ENCODE measurements around the gene DGKB. TPM values are rescaled to one million over a fixed set of nuclear protein-coding genes. Genes with fewer than 3 reads are reported as not detected.

The DGKB gene
- total RNA-seq, 4 donors from 2014 or later: 17.3 to 54.9 (median 26.1) TPM

DNA sequence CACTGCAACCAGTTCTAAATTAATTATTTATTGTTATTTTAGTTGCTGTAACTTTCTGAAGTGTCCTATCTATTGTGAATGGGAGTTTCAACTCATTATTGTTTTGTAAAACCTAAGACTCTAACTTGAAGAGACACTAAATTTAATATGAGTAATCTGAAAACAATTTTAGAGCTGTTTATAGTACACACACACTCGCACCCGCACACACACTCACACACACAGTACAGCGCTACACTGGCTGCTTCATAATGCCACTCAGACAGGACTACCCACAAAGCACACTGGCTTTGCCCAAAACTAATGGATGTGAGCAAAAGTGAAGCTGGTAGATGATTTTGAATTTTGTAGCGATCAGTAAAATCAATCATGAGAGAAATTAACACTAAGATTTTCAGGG lies 674.2 kb downstream of the DGKB start:
- 58 to 84% methylated on average over 2 to 4 of the region's 4 CpGs for whole genome bisulfite sequencing, 2 donors (ENCODE audit: low coverage in 1 of 2)
- H3K36me3 ChIP-seq: no peaks in the 10 kb centered on the region
- no peaks in the 10 kb centered on the region for H3K4me1 ChIP-seq
- TF ChIP-seq POLR2AphosphoS5 (IDR thresholded peaks at IDR 0.05): no peak
- no peak for TF ChIP-seq EP300 (IDR thresholded peaks at IDR 0.05)
- no peak for TF ChIP-seq POLR2A (IDR thresholded peaks at IDR 0.05)
- TF ChIP-seq, protein P1, sequence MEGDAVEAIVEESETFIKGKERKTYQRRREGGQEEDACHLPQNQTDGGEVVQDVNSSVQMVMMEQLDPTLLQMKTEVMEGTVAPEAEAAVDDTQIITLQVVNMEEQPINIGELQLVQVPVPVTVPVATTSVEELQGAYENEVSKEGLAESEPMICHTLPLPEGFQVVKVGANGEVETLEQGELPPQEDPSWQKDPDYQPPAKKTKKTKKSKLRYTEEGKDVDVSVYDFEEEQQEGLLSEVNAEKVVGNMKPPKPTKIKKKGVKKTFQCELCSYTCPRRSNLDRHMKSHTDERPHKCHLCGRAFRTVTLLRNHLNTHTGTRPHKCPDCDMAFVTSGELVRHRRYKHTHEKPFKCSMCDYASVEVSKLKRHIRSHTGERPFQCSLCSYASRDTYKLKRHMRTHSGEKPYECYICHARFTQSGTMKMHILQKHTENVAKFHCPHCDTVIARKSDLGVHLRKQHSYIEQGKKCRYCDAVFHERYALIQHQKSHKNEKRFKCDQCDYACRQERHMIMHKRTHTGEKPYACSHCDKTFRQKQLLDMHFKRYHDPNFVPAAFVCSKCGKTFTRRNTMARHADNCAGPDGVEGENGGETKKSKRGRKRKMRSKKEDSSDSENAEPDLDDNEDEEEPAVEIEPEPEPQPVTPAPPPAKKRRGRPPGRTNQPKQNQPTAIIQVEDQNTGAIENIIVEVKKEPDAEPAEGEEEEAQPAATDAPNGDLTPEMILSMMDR (IDR thresholded peaks at IDR 0.05): no peak
- H3K27me3 ChIP-seq: no peaks in the 10 kb centered on the region
- ATAC-seq: no peak
- H3K27ac ChIP-seq: no peak overlapping the region
- H3K4me3 ChIP-seq: no peak overlapping the region
- H3K9me3 ChIP-seq: no peaks in the 10 kb centered on the region

- Histone ChIP-seq H3K36me3 (no peaks in the 10 kb centered on the region), H3K4me3 (no peak overlapping the region), H3K27me3 (no peaks in the 10 kb centered on the region), H3K27ac (no peak overlapping the region), H3K4me1 (no peaks in the 10 kb centered on the region), H3K9me3 (no peaks in the 10 kb centered on the region)
- ATAC-seq: no peak
- no peak for TF ChIP-seq POLR2A (IDR thresholded peaks at IDR 0.05)
- no peak for TF ChIP-seq EP300 (IDR thresholded peaks at IDR 0.05)
- TF ChIP-seq POLR2AphosphoS5 (IDR thresholded peaks at IDR 0.05): no peak
- TF ChIP-seq, protein P1 (IDR thresholded peaks at IDR 0.05): no peak
- WGBS, 2 donors (ENCODE audit: low coverage in 1 of 2): 88 to 97% methylated on average over 2 of the region's 2 CpGs
Observed at GRCh38 chr7:14226126-14226525, 676.4 kb downstream of the DGKB start.

- H3K4me1 ChIP-seq: no peaks in the 10 kb centered on the region
- no peaks in the 10 kb centered on the region for H3K27me3 ChIP-seq
- no peaks in the 10 kb centered on the region for H3K9me3 ChIP-seq
- no peaks in the 10 kb centered on the region for H3K36me3 ChIP-seq
- TF ChIP-seq POLR2AphosphoS5 (IDR thresholded peaks at IDR 0.05) (no peak), EP300 (IDR thresholded peaks at IDR 0.05) (no peak), POLR2A (IDR thresholded peaks at IDR 0.05) (no peak)
- TF ChIP-seq, protein P1 (IDR thresholded peaks at IDR 0.05): no peak
- H3K27ac ChIP-seq: no peak overlapping the region
- no peak for ATAC-seq
- no peak overlapping the region for H3K4me3 ChIP-seq
Observed at GRCh38 chr7:14219125-14219524, 683.4 kb downstream of the DGKB start.

GRCh38 chr7:14218338-14218737 lies 684.2 kb downstream of the DGKB start:
- no peak for ATAC-seq
- no peaks in the 10 kb centered on the region for H3K27me3 ChIP-seq
- no peak overlapping the region for H3K27ac ChIP-seq
- no peaks in the 10 kb centered on the region for H3K36me3 ChIP-seq
- H3K4me1 ChIP-seq: no peaks in the 10 kb centered on the region
- no peaks in the 10 kb centered on the region for H3K9me3 ChIP-seq
- no peak overlapping the region for H3K4me3 ChIP-seq
- WGBS, 2 donors (ENCODE audit: low coverage in 1 of 2): 77 to 90% methylated on average over 1 of the region's 1 CpG
- TF ChIP-seq POLR2AphosphoS5 (IDR thresholded peaks at IDR 0.05): no peak
- no peak for TF ChIP-seq EP300 (IDR thresholded peaks at IDR 0.05)
- TF ChIP-seq, protein P1 (IDR thresholded peaks at IDR 0.05): no peak

DNA sequence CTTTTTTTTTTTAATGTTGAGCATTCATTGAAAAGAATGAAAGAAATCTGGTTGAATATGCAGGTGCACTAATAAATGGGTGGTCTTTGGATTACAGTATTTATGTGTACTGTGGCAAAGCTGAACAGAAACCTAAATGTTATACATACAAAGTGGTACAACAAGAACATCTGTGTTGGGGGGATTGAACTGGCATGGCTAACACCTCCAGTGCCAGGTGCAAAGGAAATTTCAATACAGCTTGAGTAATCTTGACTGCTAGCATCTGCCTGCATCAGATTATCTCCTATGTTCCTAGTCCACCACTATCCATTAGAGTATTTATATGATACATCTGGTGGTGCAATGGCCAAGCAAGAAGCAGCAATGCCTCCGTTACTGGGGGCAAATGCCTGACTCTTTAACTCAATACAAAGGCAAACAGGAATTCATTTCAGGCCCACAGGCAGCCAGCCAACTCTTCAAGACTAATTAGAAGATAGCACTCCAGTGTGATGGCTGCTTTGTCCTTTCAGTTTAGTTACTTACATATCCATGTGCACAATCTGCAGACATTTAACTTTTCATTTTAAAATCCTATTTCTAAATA lies 692.6 kb downstream of the DGKB start:
- TF ChIP-seq, protein P1 (IDR thresholded peaks at IDR 0.05): no peak
- no peak for TF ChIP-seq POLR2A (IDR thresholded peaks at IDR 0.05)
- no peak for TF ChIP-seq POLR2AphosphoS5 (IDR thresholded peaks at IDR 0.05)
- TF ChIP-seq EP300 (IDR thresholded peaks at IDR 0.05): no peak
- Histone ChIP-seq H3K9me3 (no peaks in the 10 kb centered on the region), H3K27me3 (no peaks in the 10 kb centered on the region), H3K4me1 (no peaks in the 10 kb centered on the region), H3K36me3 (no peaks in the 10 kb centered on the region), H3K4me3 (no peak overlapping the region), H3K27ac (no peak overlapping the region)
- no peak for ATAC-seq
- WGBS, 2 donors (ENCODE audit: low coverage in 1 of 2): 67% methylated on average over 1 of the region's 1 CpG; no CpG with 5 or more reads in 1 of the 2 donors

All from gastroesophageal sphincter (tissue), 4 donors.